Activated naive CD4-positive, alpha-beta T cell treated with anti-CD3 and anti-CD28 coated beads, Interleukin-2, amount 10 ng/mL, durations not matched to agents 7 days and 5 days (primary cell): Measurements from ENCODE around the gene LINC00632.

ENCODE experiments used
- CTCF ChIA-PET: fragments of 350-600 bp; sonication (Branson Sonifier 250); formaldehyde crosslinking; loops from one replicate; lab custom pipeline; 2021; ENCODE audit warnings: antibody characterized with exemption; lab: Charles Lee
- DNase-seq: peaks from one replicate; pipeline ENCODE4 v3.0.0-alpha.2; 2020
- H3K27ac Mint-ChIP-seq: one replicate; pipeline ENCODE4 v1.8.0; 2021; ENCODE audit warnings: mild to moderate bottlenecking, moderate library complexity, mixed read lengths
- H3K27me3 Mint-ChIP-seq: one replicate; pipeline ENCODE4 v1.8.0; 2021; ENCODE audit warnings: mild to moderate bottlenecking, mixed read lengths
- H3K36me3 Mint-ChIP-seq: one replicate; pipeline ENCODE4 v1.8.0; 2021; ENCODE audit warnings: mixed read lengths
- H3K4me1 Mint-ChIP-seq: one replicate; pipeline ENCODE4 v1.8.0; 2021; ENCODE audit warnings: mixed read lengths
- H3K4me3 Mint-ChIP-seq: one replicate; pipeline ENCODE4 v1.8.0; 2021; ENCODE audit warnings: mild to moderate bottlenecking, moderate library complexity, mixed read lengths
- H3K9me3 Mint-ChIP-seq: one replicate; pipeline ENCODE4 v1.8.0; 2021; ENCODE audit warnings: mixed read lengths

The LINC00632 gene

DNA sequence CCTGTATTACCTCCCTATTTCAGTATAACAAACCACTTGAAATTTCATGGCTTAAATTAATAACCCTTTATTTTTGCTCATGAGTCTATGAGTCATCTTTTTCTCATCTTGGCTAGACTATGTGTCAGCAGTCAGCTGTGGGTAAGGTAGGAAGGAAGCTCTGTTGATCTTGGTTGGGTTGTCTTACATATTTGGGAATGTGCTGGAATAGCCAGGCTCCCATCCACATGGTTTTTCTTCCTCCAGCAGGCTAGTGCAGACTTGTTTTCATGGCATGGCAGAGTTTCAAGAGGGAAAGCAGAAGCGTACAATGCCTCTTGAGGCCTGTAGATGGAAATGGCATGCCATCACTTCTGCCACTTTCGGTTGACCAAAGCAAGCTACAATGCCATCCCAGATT lies 89.7 kb downstream of the LINC00632 start:
- no peaks in the 10 kb centered on the region for H3K36me3 Mint-ChIP-seq
- H3K4me1 Mint-ChIP-seq: no peaks in the 10 kb centered on the region
- CTCF ChIA-PET: no interaction called here
- no peak for DNase-seq
- no peaks in the 10 kb centered on the region for H3K9me3 Mint-ChIP-seq
- H3K4me3 Mint-ChIP-seq: no peak overlapping the region
- no peak overlapping the region for H3K27ac Mint-ChIP-seq
- H3K27me3 Mint-ChIP-seq: no peaks in the 10 kb centered on the region

DNA sequence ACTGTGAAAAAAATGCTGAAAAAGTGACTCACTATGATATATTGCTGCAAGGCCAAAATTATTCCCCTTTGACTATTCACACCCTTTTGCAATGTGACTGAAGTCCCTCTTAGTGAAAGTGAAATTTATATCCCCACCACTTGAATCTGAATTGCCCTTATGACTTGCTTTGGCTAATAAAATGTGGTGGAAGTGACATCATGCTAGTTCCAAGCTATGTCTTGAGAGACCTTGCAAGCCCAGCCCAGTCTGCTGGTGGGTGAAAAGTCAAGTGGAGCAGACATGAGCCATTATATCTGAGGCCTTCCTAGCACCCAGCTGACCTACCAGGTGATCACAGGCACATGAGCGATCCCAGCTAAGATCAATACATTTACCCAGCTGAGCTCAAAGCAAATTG lies 94.7 kb downstream of the LINC00632 start:
- H3K4me3 Mint-ChIP-seq: no peak overlapping the region
- CTCF ChIA-PET: no interaction called here

DNA sequence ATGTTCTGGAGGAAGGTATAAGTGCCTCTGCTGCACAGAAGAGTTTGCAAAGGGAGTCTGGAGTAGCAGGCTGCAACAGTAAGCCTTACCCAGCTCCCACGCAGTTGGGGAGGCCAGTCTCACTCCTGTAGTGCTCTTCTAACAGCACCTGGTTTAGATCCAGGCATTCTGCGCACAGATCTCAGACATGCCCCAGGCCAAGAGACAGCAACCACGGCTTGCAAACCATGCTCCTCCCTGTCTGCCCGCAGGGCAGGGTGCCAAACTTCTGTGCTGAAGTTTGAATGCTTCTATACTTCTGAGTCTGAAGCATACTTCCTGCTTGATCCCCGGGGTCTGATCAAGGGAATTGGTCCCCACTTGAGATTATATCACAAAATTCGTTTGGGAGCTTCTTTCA lies 106.3 kb downstream of the LINC00632 start:
- Mint-ChIP-seq H3K4me3 (no peak overlapping the region), H3K27ac (no peak overlapping the region), H3K4me1 (peaks cover 5% of the 10 kb centered on the region), H3K36me3 (no peaks in the 10 kb centered on the region), H3K27me3 (no peaks in the 10 kb centered on the region), H3K9me3 (peaks cover 10% of the 10 kb centered on the region)
- CTCF ChIA-PET: no interaction called here
- DNase-seq: peak; percentile 19

More for the DNA sequence above, 94.7 kb downstream of the LINC00632 start:
- Mint-ChIP-seq H3K9me3 (no peaks in the 10 kb centered on the region), H3K4me1 (no peaks in the 10 kb centered on the region), H3K27ac (no peak overlapping the region), H3K27me3 (no peaks in the 10 kb centered on the region), H3K36me3 (no peaks in the 10 kb centered on the region)
- DNase-seq: no peak

DNA sequence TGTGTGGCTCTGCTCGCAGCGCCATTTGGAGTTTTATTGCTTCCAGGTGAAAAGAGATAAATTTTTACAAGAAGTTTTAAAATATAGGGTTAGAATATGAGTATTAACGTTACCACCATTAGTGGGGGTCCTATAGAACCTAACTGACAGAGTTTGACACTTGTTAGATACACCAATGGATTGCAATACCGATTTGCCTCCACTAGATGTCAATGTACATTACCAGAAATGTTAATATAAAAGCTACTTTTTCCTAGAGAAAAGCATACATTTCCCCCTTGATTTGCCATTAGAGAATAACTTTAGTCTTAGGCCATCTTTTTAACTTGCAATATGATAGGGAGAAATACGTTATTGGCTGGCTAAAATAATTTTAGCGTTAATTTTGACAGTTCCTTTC lies 108.4 kb downstream of the LINC00632 start:
- Mint-ChIP-seq H3K9me3 (peaks cover 2% of the 10 kb centered on the region), H3K27ac (no peak overlapping the region), H3K27me3 (no peaks in the 10 kb centered on the region), H3K4me1 (peaks cover 18% of the 10 kb centered on the region), H3K36me3 (no peaks in the 10 kb centered on the region), H3K4me3 (no peak overlapping the region)
- CTCF ChIA-PET: interaction anchor here (1.8 kb wide), 1 partner anchor 460 kb away, joined by 5 read pairs; no protein-coding TSS in a partner anchor
- DNase-seq: no peak

DNA sequence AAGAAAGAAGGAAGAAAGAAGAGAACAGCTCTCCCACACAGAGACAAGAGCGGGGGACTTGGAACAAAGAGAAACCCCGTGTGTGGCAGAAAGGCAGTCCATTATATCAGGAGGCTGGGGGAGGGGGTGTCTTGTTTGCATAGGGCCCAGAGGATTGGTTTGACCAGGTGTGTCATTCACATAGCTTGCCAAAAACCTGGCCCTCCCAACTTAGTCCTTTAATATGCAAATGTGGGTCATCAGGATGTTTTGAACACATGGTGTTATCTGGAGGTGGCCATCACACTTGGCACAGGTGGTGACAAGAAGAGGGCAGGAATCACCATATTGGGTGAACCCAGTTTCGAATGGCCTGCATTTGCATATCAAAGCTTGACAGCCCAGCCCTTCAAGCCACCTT lies 111.7 kb downstream of the LINC00632 start:
- CTCF ChIA-PET: no interaction called here
- H3K36me3 Mint-ChIP-seq: no peaks in the 10 kb centered on the region
- peaks cover 2% of the 10 kb centered on the region for H3K9me3 Mint-ChIP-seq
- no peak overlapping the region for H3K4me3 Mint-ChIP-seq
- no peak for DNase-seq
- H3K27ac Mint-ChIP-seq: no peak overlapping the region
- H3K27me3 Mint-ChIP-seq: no peaks in the 10 kb centered on the region
- H3K4me1 Mint-ChIP-seq: peaks cover 22% of the 10 kb centered on the region

DNA sequence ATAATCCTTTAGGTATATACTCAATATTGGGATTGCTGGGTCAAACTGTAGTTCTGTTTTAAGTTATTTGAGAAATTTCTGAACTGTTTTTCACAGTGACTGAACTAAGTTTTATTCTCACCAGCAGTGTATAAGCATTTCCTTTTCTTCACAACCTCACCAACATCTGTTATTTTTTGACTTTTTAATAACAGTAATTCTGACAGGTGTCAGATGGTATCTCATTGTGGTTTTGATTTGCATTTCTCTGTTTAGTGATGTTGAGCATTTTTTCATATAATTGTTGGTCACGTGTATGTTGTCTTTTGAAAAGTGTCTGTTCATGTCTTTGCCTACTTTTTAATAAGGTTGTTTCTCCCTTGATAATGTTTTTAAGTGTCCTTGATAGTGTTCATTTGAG lies 112.6 kb downstream of the LINC00632 start:
- Mint-ChIP-seq H3K27ac (peak overlapping the region; percentile 84), H3K27me3 (no peaks in the 10 kb centered on the region), H3K4me3 (no peak overlapping the region), H3K36me3 (no peaks in the 10 kb centered on the region), H3K9me3 (peaks cover 2% of the 10 kb centered on the region), H3K4me1 (peaks cover 22% of the 10 kb centered on the region)
- CTCF ChIA-PET: no interaction called here
- no peak for DNase-seq

DNA sequence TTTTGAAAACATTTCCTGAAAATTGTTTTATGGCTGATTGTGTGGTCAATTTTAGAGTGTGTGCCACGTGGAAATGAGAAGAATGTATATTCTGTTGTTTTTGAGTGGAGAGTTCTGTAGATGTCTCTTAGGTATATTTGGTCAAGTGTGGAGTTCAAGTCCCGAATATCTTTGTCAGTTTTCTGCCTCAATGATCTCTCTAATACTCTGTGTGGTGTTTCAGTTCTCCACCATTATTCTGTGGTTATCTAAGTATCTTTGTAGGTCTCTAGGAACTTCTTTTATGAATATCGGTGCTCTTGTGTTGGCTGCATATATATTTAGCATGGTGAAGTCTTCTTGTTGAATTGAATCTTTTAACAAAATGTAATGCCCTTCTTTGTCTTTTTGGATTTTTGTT lies 113.3 kb downstream of the LINC00632 start:
- CTCF ChIA-PET: no interaction called here
- no peak for DNase-seq
- Mint-ChIP-seq H3K36me3 (no peaks in the 10 kb centered on the region), H3K9me3 (peaks cover 2% of the 10 kb centered on the region), H3K4me1 (peaks cover 22% of the 10 kb centered on the region), H3K27me3 (no peaks in the 10 kb centered on the region), H3K27ac (peak overlapping the region; percentile 84), H3K4me3 (no peak overlapping the region)

DNA sequence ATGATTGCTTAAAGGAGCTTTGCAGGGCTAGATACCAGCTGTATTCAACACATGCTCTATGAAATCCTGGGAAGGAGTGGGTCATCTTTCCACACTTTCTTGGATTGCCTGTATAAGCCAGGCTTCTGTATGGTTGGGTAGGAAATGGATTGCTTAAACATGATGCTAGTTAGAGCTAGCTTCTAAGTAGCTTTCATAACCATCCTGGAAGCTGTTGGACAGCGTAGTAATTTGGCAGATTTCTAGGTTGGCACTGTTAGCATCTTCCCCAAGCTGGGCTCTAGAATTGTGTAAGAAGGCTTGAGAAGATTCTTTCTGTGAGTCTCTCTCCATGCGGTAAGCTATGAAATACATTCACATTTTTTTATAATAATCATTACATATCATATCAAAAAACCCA lies 127.3 kb downstream of the LINC00632 start:
- no peak overlapping the region for H3K4me3 Mint-ChIP-seq
- H3K27ac Mint-ChIP-seq: no peak overlapping the region
- no peaks in the 10 kb centered on the region for H3K36me3 Mint-ChIP-seq
- no peaks in the 10 kb centered on the region for H3K9me3 Mint-ChIP-seq
- CTCF ChIA-PET: no interaction called here
- no peaks in the 10 kb centered on the region for H3K4me1 Mint-ChIP-seq
- DNase-seq: no peak
- no peaks in the 10 kb centered on the region for H3K27me3 Mint-ChIP-seq
